Cardiac muscle cell (in vitro differentiated cells and primary cell): ENCODE measurements around the gene CCDC34. TPM values are rescaled to one million over a fixed set of nuclear protein-coding genes. Genes with fewer than 3 reads are reported as not detected.

Source experiments
- DNase-seq, 2 donors: peaks; one replicate each; pipeline versions ENCODE4 v3.0.0 to v3.0.0-alpha.2; 2010 to 2017; ENCODE audit warnings: low read depth in 1 of 2, low spot score in 1 of 2
- H3K27ac ChIP-seq: fragments of 200-600 bp; sonication (generic); 2 replicates; pipeline ENCODE4 v1.5.1; 2016
- H3K27me3 ChIP-seq: fragments of 200-600 bp; sonication (generic); 2 replicates; pipeline ENCODE4 v1.6.0; 2016; ENCODE audit warnings: control low read depth
- H3K36me3 ChIP-seq: fragments of 200-600 bp; sonication (generic); 2 replicates; pipeline ENCODE4 v1.5.1; 2016; ENCODE audit warnings: control low read depth
- H3K4me1 ChIP-seq: fragments of 200-600 bp; sonication (generic); 2 replicates; pipeline ENCODE4 v1.8.1; 2017; ENCODE audit warnings: low read depth, mild to moderate bottlenecking, mixed run types
- H3K4me3 ChIP-seq: fragments of 200-600 bp; sonication (generic); 2 replicates; pipeline ENCODE4 v1.5.1; 2016; ENCODE audit warnings: mild to moderate bottlenecking
- H3K9me3 ChIP-seq: fragments of 200-600 bp; sonication (generic); 2 replicates; pipeline ENCODE4 v1.5.1; 2017; ENCODE audit warnings: low read depth, mild to moderate bottlenecking, control low read depth
- polyA plus RNA-seq: library from polyadenylated mRNA; unstranded; fragments of >200 nt; fragmentation: Nextera tagmentation; extraction: Ambion mirVana; gene quantifications from 2 replicates; pipeline ENCODE4 v1.2.1, GENCODE V29; 2016
- total RNA-seq: library from RNA; depleted of rRNA; stranded (reverse); fragments of >200 nt; gene quantifications from 2 replicates; pipeline ENCODE4 v1.2.3, GENCODE V29; 2016
- TF ChIP-seq, protein P1 (sequence below): IDR thresholded peaks from 2 replicates; pipeline ENCODE4 v1.5.1; 2012; ENCODE audit warnings: low read depth, mild to moderate bottlenecking, low read length

CCDC34 gene
- total and polyA plus RNA-seq, 2 experiments from 2014 or later = 12.8 to 21.1 TPM

DNA sequence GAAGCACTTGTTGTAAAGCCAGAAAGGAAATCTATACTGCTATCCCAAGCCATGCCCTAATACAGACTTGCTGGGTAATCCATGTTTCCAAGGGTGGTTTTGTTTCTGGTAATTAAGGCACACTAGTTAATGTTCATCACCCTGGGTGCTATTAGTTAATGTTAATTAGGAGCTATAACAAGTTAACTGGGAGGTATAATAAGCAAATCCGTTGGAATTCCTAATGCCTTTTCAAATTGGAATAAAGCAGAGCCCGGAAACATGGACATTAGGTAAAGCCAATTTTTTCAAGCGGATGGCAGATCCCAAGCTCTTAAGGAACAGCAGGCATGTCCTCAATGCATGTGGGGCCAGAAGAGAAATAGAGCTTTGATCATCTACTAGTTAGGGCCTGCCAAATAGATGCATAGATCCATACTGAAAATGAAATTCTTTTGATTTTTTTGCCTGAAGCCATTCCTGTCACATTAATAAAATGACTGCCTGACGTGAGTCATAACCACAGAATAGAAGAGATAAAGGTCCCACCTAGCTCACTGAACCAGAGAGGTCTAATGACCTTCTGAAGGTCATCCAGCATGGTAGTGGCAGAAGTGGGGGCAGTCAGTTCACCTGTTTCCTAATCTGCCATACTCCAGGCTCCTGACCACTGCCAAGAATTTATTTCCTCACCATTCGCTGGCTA, 28.5 kb upstream of the CCDC34 start:
- H3K4me3 ChIP-seq = no peak overlapping the region

GRCh38 chr11:27390318-27391295, 27.6 kb upstream of the CCDC34 start:
- Histone ChIP-seq H3K4me3 (no peak overlapping the region), H3K36me3 (no peaks in the 10 kb centered on the region), H3K27ac (peak overlapping the region; percentile 94), H3K9me3 (no peaks in the 10 kb centered on the region), H3K4me1 (peaks cover 92% of the 10 kb centered on the region), H3K27me3 (no peaks in the 10 kb centered on the region)
- peak in 1 of 2 donors; percentile 72 for DNase-seq
- TF ChIP-seq, protein P1, sequence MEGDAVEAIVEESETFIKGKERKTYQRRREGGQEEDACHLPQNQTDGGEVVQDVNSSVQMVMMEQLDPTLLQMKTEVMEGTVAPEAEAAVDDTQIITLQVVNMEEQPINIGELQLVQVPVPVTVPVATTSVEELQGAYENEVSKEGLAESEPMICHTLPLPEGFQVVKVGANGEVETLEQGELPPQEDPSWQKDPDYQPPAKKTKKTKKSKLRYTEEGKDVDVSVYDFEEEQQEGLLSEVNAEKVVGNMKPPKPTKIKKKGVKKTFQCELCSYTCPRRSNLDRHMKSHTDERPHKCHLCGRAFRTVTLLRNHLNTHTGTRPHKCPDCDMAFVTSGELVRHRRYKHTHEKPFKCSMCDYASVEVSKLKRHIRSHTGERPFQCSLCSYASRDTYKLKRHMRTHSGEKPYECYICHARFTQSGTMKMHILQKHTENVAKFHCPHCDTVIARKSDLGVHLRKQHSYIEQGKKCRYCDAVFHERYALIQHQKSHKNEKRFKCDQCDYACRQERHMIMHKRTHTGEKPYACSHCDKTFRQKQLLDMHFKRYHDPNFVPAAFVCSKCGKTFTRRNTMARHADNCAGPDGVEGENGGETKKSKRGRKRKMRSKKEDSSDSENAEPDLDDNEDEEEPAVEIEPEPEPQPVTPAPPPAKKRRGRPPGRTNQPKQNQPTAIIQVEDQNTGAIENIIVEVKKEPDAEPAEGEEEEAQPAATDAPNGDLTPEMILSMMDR = no peak

More for the DNA sequence above, 28.5 kb upstream of the CCDC34 start:
- peaks cover 97% of the 10 kb centered on the region for H3K4me1 ChIP-seq
- no peaks in the 10 kb centered on the region for H3K27me3 ChIP-seq
- no peak for DNase-seq
- H3K9me3 ChIP-seq = no peaks in the 10 kb centered on the region
- peak overlapping the region; percentile 94 for H3K27ac ChIP-seq
- TF ChIP-seq, protein P1 = no peak
- no peaks in the 10 kb centered on the region for H3K36me3 ChIP-seq

DNA sequence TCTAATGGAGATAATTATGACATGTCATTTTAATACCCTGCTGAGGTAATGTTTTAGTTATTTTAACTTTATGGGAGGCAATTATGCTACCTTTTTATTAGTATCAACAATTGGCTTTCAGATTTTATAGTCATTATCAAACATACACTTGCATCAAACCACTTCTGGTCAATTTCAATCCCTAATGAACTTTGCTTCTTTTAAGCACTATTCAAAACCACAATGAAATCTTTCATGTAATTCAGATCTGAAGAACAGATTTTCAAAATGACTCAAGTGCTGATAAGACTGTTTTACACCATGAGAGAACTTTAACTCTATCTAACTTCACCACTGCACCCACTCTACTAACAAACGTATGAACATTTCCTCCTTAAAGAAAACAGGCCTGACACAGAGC, 25.9 kb upstream of the CCDC34 start:
- Histone ChIP-seq H3K36me3 (peaks cover 14% of the 10 kb centered on the region), H3K27ac (peak overlapping the region; percentile 94), H3K4me3 (no peak overlapping the region), H3K27me3 (no peaks in the 10 kb centered on the region), H3K9me3 (no peaks in the 10 kb centered on the region), H3K4me1 (peaks cover 78% of the 10 kb centered on the region)
- no peak for DNase-seq
- TF ChIP-seq, protein P1 = no peak

DNA sequence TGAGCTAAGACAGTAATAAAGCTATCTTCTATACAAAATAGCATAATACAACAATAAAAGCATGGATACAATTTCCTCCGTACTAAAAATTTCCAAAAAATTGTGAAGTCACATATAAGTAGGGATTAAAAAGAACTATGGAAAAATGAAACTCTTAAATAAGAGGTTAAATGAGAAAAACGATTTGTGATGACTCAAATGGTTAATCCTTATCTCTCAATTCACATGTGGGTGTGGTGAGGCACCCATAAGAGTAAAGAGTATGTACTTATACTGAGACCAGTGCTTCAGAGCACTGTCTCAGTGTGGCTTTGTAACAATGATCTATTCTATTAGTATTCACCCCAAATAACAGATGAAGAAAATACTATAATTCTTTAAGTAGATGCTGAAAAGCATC, 25.0 kb upstream of the CCDC34 start:
- H3K36me3 ChIP-seq = peaks cover 16% of the 10 kb centered on the region
- DNase-seq = no peak
- H3K27me3 ChIP-seq = no peaks in the 10 kb centered on the region
- H3K4me3 ChIP-seq = no peak overlapping the region
- H3K9me3 ChIP-seq = no peaks in the 10 kb centered on the region
- TF ChIP-seq, protein P1 = no peak
- H3K27ac ChIP-seq = no peak overlapping the region
- peaks cover 69% of the 10 kb centered on the region for H3K4me1 ChIP-seq

- TF ChIP-seq, protein P1 = no peak
- peaks cover 16% of the 10 kb centered on the region for H3K36me3 ChIP-seq
- H3K27ac ChIP-seq = peak overlapping the region; percentile 18
- no peak for DNase-seq
- H3K9me3 ChIP-seq = no peaks in the 10 kb centered on the region
- no peaks in the 10 kb centered on the region for H3K27me3 ChIP-seq
- H3K4me1 ChIP-seq = peaks cover 63% of the 10 kb centered on the region
- no peak overlapping the region for H3K4me3 ChIP-seq
These were observed 24.3 kb upstream of the CCDC34 start for GRCh38 chr11:27387362-27387761.
